WTC11 (cell line): ENCODE results near the gene ECSCR. TPM values are rescaled to one million over a fixed set of nuclear protein-coding genes. Genes with fewer than 3 reads are reported as not detected.
"Not testable (repeated sequence)": the region's sequence is repeated elsewhere in the genome, so short reads cannot be mapped to it uniquely, and the experiment has no call there.

ENCODE experiments used
- ATAC-seq: fragments of 200-7000 bp; cut with Tn5 transposase; 2 replicates; pipeline ENCODE4 v1.10.0; 2021; ENCODE audit warnings: mild to moderate bottlenecking, moderate library complexity
- CTCF ChIA-PET: fragments of 300-600 bp; sonication (Branson Sonifier 250); formaldehyde crosslinking; loops from one replicate; lab custom pipeline; 2021; ENCODE audit warnings: antibody characterized with exemption; lab: Charles Lee
- POLR2A ChIA-PET: fragments of 350-600 bp; sonication (Branson Sonifier 250); formaldehyde crosslinking; loops from one replicate; lab custom pipeline; 2021; ENCODE audit warnings: antibody characterized with exemption; lab: Charles Lee
- DNase-seq: peaks from one replicate; pipeline ENCODE4 v3.0.0; 2021; ENCODE audit warnings: low spot score
- H3K27ac Mint-ChIP-seq: 2 replicates; pipeline ENCODE4 v1.8.0; 2021; ENCODE audit warnings: mixed read lengths
- H3K27me3 Mint-ChIP-seq: 2 replicates; pipeline ENCODE4 v1.8.0; 2021; ENCODE audit warnings: low read depth, mild to moderate bottlenecking, moderate library complexity, mixed read lengths
- H3K36me3 Mint-ChIP-seq: 2 replicates; pipeline ENCODE4 v1.8.0; 2021; ENCODE audit warnings: mixed read lengths
- H3K4me1 Mint-ChIP-seq: 2 replicates; pipeline ENCODE4 v1.8.0; 2022; ENCODE audit warnings: mixed read lengths
- H3K4me3 Mint-ChIP-seq: 2 replicates; pipeline ENCODE4 v1.8.0; 2021; ENCODE audit warnings: mild to moderate bottlenecking, moderate library complexity, mixed read lengths
- H3K9me3 Mint-ChIP-seq: 2 replicates; pipeline ENCODE4 v1.8.0; 2021; ENCODE audit warnings: mixed read lengths
- ESRRA ChIP-seq: sonication (generic); formaldehyde crosslinking; IDR thresholded peaks from 2 replicates; pipeline ENCODE4 v1.8.1; 2022; ENCODE audit warnings: mild to moderate bottlenecking, missing genetic modification reagents, borderline replicate concordance
- IRF1 ChIP-seq: sonication (generic); formaldehyde crosslinking; IDR thresholded peaks from 2 replicates; pipeline ENCODE4 v1.8.0; 2023; ENCODE audit warnings: missing genetic modification reagents
- NR1H2 ChIP-seq: sonication (generic); formaldehyde crosslinking; IDR thresholded peaks from 2 replicates; pipeline ENCODE4 v1.9.0; 2021; ENCODE audit warnings: mild to moderate bottlenecking, moderate library complexity, missing genetic modification reagents
- SOX15 ChIP-seq: fragments of 250-450 bp; sonication (Bioruptor Pico); IDR thresholded peaks from 2 replicates; pipeline ENCODE4 v1.9.0; 2021; ENCODE audit warnings: mild to moderate bottlenecking
- SP1 ChIP-seq: sonication (generic); formaldehyde crosslinking; conservative IDR thresholded peaks from 2 replicates; pipeline ENCODE4 v1.8.1; 2022; ENCODE audit warnings: missing genetic modification reagents
- ZBTB21 ChIP-seq: sonication (generic); formaldehyde crosslinking; IDR thresholded peaks from 2 replicates; pipeline ENCODE4 v1.8.1; 2023; ENCODE audit warnings: mild to moderate bottlenecking, missing genetic modification reagents, borderline replicate concordance
- ZNF263 ChIP-seq: sonication (generic); formaldehyde crosslinking; IDR thresholded peaks from 2 replicates; pipeline ENCODE4 v1.8.1; 2022; ENCODE audit warnings: low read depth, mild to moderate bottlenecking, moderate library complexity, missing genetic modification reagents
- ZNF317 ChIP-seq: sonication (generic); formaldehyde crosslinking; IDR thresholded peaks from 2 replicates; pipeline ENCODE4 v1.8.1; 2023; ENCODE audit warnings: low read depth, mild to moderate bottlenecking, moderate library complexity, missing genetic modification reagents, borderline replicate concordance
- total RNA-seq: library from RNA; stranded (reverse); gene quantifications from 3 replicates; pipeline ENCODE4 v1.2.3, GENCODE V29; 2021
- TF ChIP-seq, protein P1 (sequence below): sonication (generic); formaldehyde crosslinking; IDR thresholded peaks from 2 replicates; pipeline ENCODE4 v1.8.0; 2023; ENCODE audit warnings: missing genetic modification reagents, mild to moderate bottlenecking, borderline replicate concordance
- TF ChIP-seq, protein P2 (sequence below): fragments of 250-450 bp; sonication (Bioruptor Pico); conservative IDR thresholded peaks from 2 replicates; pipeline ENCODE4 v1.9.0; 2021; ENCODE audit warnings: mild to moderate bottlenecking
- TF ChIP-seq, protein P3 (sequence below): sonication (generic); formaldehyde crosslinking; conservative IDR thresholded peaks from 2 replicates; pipeline ENCODE4 v1.8.1; 2023; ENCODE audit warnings: mild to moderate bottlenecking, low read depth, missing genetic modification reagents, moderate library complexity

Gene ECSCR
- total RNA-seq, 1 experiment from 2014 or later, result 2.7 TPM

DNA sequence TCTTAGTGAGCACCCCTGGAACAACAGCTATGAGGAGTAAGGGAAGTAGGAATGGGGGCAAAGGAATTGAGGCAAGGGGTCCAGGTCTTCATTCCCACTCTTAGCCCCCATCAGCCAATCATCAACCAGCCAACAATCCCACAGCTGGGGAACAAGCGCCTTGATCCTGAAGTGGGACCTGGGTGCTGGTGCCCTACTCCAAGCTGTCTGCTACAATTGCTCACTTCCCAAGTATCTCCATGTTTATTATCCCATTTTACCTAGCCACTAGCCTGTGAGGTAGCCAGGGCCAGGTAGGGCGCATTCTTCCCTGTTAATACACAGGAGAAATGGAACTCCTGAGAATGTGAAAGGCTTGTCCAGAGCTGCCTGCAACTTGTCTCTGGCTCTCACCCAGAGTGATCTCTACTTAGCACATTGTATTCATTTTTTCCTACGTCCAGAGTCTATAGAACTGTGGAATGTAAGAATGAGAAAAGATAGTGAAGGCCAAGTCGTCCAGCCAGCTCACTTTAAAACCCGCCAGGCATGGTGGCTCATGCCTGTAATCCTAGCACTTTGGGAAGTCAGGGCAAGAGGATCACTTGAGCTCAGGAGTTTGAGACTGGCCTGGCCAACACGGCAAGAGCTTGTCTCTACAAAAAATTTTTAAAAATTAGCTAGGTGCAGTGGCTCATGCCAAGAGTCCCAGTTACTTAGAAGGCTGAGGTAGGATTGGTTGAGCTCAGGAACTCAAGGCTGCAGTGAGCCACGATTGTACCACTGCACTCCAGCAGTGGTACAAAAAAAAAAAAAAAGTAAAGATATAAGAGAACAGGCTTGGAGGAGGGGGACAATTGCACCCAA, 17.0 kb downstream of the ECSCR start:
- Mint-ChIP-seq H3K4me1 (peaks cover 11% of the 10 kb centered on the region), H3K27ac (peak overlapping the region; percentile 65; the same call in 1 of the 2 replicates), H3K27me3 (peaks cover 4% of the 10 kb centered on the region; the same call in 1 of the 2 replicates), H3K9me3 (no peaks in the 10 kb centered on the region), H3K4me3 (no peak overlapping the region), H3K36me3 (no peaks in the 10 kb centered on the region)
- CTCF ChIA-PET, result interaction anchor here (0.9 to 1.4 kb wide), 3 partner anchors 11 to 68 kb away, joined by 4 to 5 read pairs (median 4); no protein-coding TSS in a partner anchor
- no peak for DNase-seq
- TF ChIP-seq NR1H2 (no peak), ESRRA (CRISPR knock-in tag) (no peak), SOX15 (no peak), ZBTB21 (CRISPR knock-in tag) (no peak), IRF1 (no peak), SP1 (CRISPR knock-in tag) (no peak), ZNF263 (no peak), ZNF317 (CRISPR knock-in tag) (no peak)
- TF ChIP-seq, protein P1, sequence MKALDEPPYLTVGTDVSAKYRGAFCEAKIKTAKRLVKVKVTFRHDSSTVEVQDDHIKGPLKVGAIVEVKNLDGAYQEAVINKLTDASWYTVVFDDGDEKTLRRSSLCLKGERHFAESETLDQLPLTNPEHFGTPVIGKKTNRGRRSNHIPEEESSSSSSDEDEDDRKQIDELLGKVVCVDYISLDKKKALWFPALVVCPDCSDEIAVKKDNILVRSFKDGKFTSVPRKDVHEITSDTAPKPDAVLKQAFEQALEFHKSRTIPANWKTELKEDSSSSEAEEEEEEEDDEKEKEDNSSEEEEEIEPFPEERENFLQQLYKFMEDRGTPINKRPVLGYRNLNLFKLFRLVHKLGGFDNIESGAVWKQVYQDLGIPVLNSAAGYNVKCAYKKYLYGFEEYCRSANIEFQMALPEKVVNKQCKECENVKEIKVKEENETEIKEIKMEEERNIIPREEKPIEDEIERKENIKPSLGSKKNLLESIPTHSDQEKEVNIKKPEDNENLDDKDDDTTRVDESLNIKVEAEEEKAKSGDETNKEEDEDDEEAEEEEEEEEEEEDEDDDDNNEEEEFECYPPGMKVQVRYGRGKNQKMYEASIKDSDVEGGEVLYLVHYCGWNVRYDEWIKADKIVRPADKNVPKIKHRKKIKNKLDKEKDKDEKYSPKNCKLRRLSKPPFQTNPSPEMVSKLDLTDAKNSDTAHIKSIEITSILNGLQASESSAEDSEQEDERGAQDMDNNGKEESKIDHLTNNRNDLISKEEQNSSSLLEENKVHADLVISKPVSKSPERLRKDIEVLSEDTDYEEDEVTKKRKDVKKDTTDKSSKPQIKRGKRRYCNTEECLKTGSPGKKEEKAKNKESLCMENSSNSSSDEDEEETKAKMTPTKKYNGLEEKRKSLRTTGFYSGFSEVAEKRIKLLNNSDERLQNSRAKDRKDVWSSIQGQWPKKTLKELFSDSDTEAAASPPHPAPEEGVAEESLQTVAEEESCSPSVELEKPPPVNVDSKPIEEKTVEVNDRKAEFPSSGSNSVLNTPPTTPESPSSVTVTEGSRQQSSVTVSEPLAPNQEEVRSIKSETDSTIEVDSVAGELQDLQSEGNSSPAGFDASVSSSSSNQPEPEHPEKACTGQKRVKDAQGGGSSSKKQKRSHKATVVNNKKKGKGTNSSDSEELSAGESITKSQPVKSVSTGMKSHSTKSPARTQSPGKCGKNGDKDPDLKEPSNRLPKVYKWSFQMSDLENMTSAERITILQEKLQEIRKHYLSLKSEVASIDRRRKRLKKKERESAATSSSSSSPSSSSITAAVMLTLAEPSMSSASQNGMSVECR, result no peak
- TF ChIP-seq, protein P2, sequence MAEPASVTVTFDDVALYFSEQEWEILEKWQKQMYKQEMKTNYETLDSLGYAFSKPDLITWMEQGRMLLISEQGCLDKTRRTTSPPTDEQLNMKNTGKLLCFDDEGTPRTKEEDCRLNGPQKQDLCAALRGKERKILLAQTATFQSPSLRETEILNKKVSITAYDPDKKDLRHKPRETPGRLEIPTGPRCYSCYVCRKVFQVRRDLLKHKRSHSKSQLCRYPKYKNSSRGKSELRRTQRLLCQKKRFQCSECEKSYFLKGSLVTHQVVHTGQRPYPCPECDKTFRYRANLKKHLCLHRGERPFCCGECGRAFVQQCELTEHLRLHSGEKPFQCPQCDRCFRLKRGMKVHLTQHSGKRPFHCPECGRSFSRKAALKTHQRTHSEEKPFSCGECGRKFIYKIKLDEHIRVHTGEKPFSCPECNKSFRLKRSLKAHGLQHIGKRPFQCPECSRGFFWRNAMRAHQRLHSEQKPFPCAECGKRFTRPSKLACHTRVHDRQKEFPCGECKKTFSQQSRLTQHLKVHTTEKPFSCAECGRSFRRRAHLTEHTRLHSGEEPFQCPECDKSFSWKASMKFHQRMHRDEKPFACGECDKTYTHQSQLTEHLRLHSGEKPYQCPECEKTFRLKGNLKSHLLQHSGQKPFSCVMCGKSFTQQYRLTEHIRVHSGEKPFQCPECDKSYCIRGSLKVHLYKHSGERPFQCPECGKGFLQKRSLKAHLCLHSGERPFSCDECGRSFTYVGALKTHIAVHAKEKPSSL (CRISPR knock-in tag), result no peak
- ATAC-seq, result no peak
- POLR2A ChIA-PET, result no interaction called here

DNA sequence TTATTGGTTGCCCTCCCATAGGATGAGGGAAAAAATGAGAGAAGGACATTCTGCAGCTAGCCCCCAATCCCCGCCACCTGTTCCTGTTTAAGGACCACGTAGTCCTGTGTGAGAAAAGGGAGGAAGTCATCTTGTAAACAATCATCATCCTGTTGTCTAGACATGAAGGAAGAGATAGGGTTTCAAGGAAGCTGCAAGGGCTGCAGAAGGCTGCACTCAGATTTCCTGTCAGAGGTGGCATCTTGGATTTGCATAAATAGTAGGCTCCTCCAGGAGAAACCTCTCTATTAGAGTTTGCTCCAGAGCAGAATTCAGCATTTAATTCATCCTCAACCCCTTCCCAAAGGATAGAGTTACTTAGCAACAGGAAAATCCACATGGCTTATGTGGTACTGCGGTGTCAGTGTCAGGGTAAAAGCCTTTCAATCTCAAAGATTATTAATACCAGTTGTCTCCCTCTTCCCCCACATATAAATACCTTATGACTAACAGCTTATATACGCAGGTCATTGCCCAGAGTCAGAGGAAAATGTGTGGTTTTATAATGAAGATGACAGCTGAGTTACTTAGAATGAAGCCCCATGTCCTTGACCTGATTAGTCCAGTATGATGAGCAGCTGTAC, 18.6 kb downstream of the ECSCR start:
- no peak for ATAC-seq
- peaks cover 18% of the 10 kb centered on the region for H3K4me1 Mint-ChIP-seq
- no peaks in the 10 kb centered on the region for H3K9me3 Mint-ChIP-seq
- TF ChIP-seq, protein P3, sequence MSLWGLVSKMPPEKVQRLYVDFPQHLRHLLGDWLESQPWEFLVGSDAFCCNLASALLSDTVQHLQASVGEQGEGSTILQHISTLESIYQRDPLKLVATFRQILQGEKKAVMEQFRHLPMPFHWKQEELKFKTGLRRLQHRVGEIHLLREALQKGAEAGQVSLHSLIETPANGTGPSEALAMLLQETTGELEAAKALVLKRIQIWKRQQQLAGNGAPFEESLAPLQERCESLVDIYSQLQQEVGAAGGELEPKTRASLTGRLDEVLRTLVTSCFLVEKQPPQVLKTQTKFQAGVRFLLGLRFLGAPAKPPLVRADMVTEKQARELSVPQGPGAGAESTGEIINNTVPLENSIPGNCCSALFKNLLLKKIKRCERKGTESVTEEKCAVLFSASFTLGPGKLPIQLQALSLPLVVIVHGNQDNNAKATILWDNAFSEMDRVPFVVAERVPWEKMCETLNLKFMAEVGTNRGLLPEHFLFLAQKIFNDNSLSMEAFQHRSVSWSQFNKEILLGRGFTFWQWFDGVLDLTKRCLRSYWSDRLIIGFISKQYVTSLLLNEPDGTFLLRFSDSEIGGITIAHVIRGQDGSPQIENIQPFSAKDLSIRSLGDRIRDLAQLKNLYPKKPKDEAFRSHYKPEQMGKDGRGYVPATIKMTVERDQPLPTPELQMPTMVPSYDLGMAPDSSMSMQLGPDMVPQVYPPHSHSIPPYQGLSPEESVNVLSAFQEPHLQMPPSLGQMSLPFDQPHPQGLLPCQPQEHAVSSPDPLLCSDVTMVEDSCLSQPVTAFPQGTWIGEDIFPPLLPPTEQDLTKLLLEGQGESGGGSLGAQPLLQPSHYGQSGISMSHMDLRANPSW (CRISPR knock-in tag), result no peak
- TF ChIP-seq, all 79 proteins: peak for 0
- H3K4me3 Mint-ChIP-seq, result no peak overlapping the region
- H3K27ac Mint-ChIP-seq, result peak overlapping the region; percentile 64; the same call in 1 of the 2 replicates
- CTCF ChIA-PET, result no interaction called here
- POLR2A ChIA-PET, result no interaction called here
- peaks cover 4% of the 10 kb centered on the region; the same call in 1 of the 2 replicates for H3K27me3 Mint-ChIP-seq
- no peak for DNase-seq
- H3K36me3 Mint-ChIP-seq, result no peaks in the 10 kb centered on the region

DNA sequence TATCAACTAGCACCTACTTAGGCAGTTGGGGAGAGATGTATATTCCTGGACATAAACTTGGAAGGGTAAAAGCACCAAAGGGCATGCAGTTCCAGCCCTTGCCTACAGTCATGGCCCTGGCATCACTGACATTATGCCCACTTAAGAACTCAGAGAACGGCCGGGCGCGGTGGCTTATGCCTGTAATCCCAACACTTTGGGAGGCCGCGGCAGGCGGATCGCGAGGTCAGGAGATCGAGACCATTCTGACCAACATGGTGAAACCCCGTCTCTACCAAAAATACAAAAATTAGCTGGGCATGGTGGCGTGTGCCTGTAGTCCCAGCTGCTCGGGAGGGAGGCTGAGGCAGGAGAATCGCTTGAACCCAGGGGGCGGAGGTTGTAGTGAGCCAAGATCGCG, 22.1 kb downstream of the ECSCR start:
- H3K36me3 Mint-ChIP-seq, H3K27ac Mint-ChIP-seq, H3K4me3 Mint-ChIP-seq, DNase-seq, H3K9me3 Mint-ChIP-seq, H3K27me3 Mint-ChIP-seq, ATAC-seq: not testable (repeated sequence)
- ChIA-PET CTCF (interaction anchor here (1.4 to 2.3 kb wide), 3 partner anchors 38 to 134 kb away, joined by 6 read pairs; no protein-coding TSS in a partner anchor), POLR2A (interaction anchor here (1.4 kb wide), 1 partner anchor 120 kb away, joined by 4 read pairs; no protein-coding TSS in a partner anchor)
- H3K4me1 Mint-ChIP-seq, result peaks cover 31% of the 10 kb centered on the region
